Breast epithelium (tissue), 4 donors: ENCODE data around the gene ADH7. TPM values are rescaled to one million over a fixed set of nuclear protein-coding genes. Genes with fewer than 3 reads are reported as not detected.

Source experiments
- DNase-seq, 2 donors: peaks; one replicate each; pipeline ENCODE4 v3.0.0-alpha.2; 2019; ENCODE audit warnings: low spot score in 2 of 2
- H3K27ac ChIP-seq, 2 donors: fragments of 200-600 bp; sonication (generic) in 1 of 2; one replicate each; pipeline ENCODE4 v1.5.1; 2016 to 2019; ENCODE audit warnings: mild to moderate bottlenecking in 1 of 2
- H3K27me3 ChIP-seq, 2 donors: fragments of 200-600 bp; sonication (generic) in 1 of 2; one replicate each; pipeline versions ENCODE4 v1.5.1 to v1.6.0; 2017 to 2019; ENCODE audit warnings: control low read depth in 1 of 2, mild to moderate bottlenecking in 1 of 2
- H3K36me3 ChIP-seq: fragments of 200-600 bp; one replicate; pipeline ENCODE4 v1.5.1; 2019
- H3K4me1 ChIP-seq, 2 donors: fragments of 200-600 bp; sonication (generic); one replicate each; pipeline ENCODE4 v1.5.1; 2016 to 2019; ENCODE audit warnings: control low read depth in 1 of 2
- H3K4me3 ChIP-seq, 3 donors: fragments of 200-600 bp; sonication (generic); 1 replicate in 2 of 3; 2 replicates in 1 of 3; pipeline ENCODE4 v1.5.1; 2016 to 2019; ENCODE audit warnings: mild to moderate bottlenecking in 3 of 3, moderate library complexity in 2 of 3
- H3K9me3 ChIP-seq, 2 donors: fragments of 200-600 bp; sonication (generic) in 1 of 2; one replicate each; pipeline ENCODE4 v1.5.1; 2016 to 2019; ENCODE audit warnings: control low read depth in 1 of 2
- CTCF ChIP-seq, 3 donors: fragments of 450-650 bp; IDR thresholded peaks; one replicate each; pipeline ENCODE4 v1.5.1; 2016 to 2017; ENCODE audit warnings: antibody characterized with exemption in 3 of 3, mild to moderate bottlenecking in 3 of 3, moderate library complexity in 3 of 3
- POLR2A ChIP-seq: fragments of 450-650 bp; IDR thresholded peaks from one replicate; pipeline ENCODE4 v1.6.1; 2016; ENCODE audit warnings: antibody characterized with exemption, mild to moderate bottlenecking, moderate library complexity
- POLR2AphosphoS5 ChIP-seq, 3 donors: sonication (generic); formaldehyde crosslinking; IDR thresholded peaks; one replicate each; pipeline ENCODE4 v1.6.1; 2017; ENCODE audit warnings: antibody characterized with exemption in 3 of 3
- intact Hi-C: fragments of 100-400 bp; cut with DNase I; formaldehyde crosslinking; loops from one replicate; pipeline ENCODE4 v1.15.1; 2023; ENCODE audit warnings: low total_unique reads
- total RNA-seq, 3 donors: library from RNA; depleted of rRNA; stranded (reverse); fragments of >200 nt; gene quantifications; one replicate each; pipeline ENCODE4 v1.1.0, GENCODE V29; 2016

ADH7 gene
- total RNA-seq: not detected

GRCh38 chr4:99435154-99435553, at the start of gene ADH7:
TSS of gene ADH7 (minus strand) at chr4:99435342. CDS start at chr4:99435233, 109 bp downstream.
- Histone ChIP-seq H3K27me3 (no peaks in the 10 kb centered on the region), H3K9me3 (no peaks in the 10 kb centered on the region), H3K27ac (no peak within 1 kb of the TSS), H3K4me3 (no peak within 1 kb of the TSS), H3K4me1 (no peaks in the 10 kb centered on the region), H3K36me3 (no peaks in the 10 kb centered on the region)
- TF ChIP-seq POLR2A (no peak), POLR2AphosphoS5 (IDR thresholded peaks at IDR 0.05) (no peak), CTCF (IDR thresholded peaks at IDR 0.05) (no peak)
- intact Hi-C loops: no loop called here
- DNase-seq: no peak

GRCh38 chr4:99483636-99484035, 48.5 kb upstream of the ADH7 start:
- Histone ChIP-seq H3K27ac (no peak overlapping the region), H3K36me3 (no peaks in the 10 kb centered on the region), H3K4me1 (no peaks in the 10 kb centered on the region), H3K9me3 (peaks cover 14 to 36% of the 10 kb centered on the region in 2 donors), H3K27me3 (no peaks in the 10 kb centered on the region), H3K4me3 (no peak overlapping the region)
- DNase-seq: no peak
- TF ChIP-seq POLR2AphosphoS5 (IDR thresholded peaks at IDR 0.05) (no peak), POLR2A (no peak), CTCF (IDR thresholded peaks at IDR 0.05) (no peak)
- intact Hi-C loops: no loop called here

GRCh38 chr4:99473131-99473530, 38.0 kb upstream of the ADH7 start:
- Histone ChIP-seq H3K27me3 (no peaks in the 10 kb centered on the region), H3K4me1 (no peaks in the 10 kb centered on the region), H3K4me3 (no peak overlapping the region), H3K27ac (no peak overlapping the region), H3K36me3 (no peaks in the 10 kb centered on the region), H3K9me3 (no peaks in the 10 kb centered on the region)
- TF ChIP-seq CTCF (IDR thresholded peaks at IDR 0.05): no peak
- TF ChIP-seq POLR2A: no peak
- TF ChIP-seq POLR2AphosphoS5 (IDR thresholded peaks at IDR 0.05): no peak
- intact Hi-C loops: no loop called here
- no peak for DNase-seq

GRCh38 chr4:99471896-99472295, 36.8 kb upstream of the ADH7 start:
- H3K9me3 ChIP-seq: no peaks in the 10 kb centered on the region
- H3K4me3 ChIP-seq: no peak overlapping the region
- no peak overlapping the region for H3K27ac ChIP-seq
- no peaks in the 10 kb centered on the region for H3K27me3 ChIP-seq
- no peak for TF ChIP-seq POLR2AphosphoS5 (IDR thresholded peaks at IDR 0.05)
- no peak for TF ChIP-seq CTCF (IDR thresholded peaks at IDR 0.05)
- no peak for TF ChIP-seq POLR2A
- H3K4me1 ChIP-seq: no peaks in the 10 kb centered on the region
- no peak for DNase-seq
- H3K36me3 ChIP-seq: no peaks in the 10 kb centered on the region
- intact Hi-C loops: no loop called here

- H3K9me3 ChIP-seq: no peaks in the 10 kb centered on the region
- no peak for TF ChIP-seq CTCF (IDR thresholded peaks at IDR 0.05)
Measured at GRCh38 chr4:99471349-99471748, 36.2 kb upstream of the ADH7 start.

More at GRCh38 chr4:99471349-99471748, 36.2 kb upstream of the ADH7 start:
- no peak overlapping the region for H3K27ac ChIP-seq
- no peak for DNase-seq
- H3K27me3 ChIP-seq: no peaks in the 10 kb centered on the region
- H3K36me3 ChIP-seq: no peaks in the 10 kb centered on the region
- H3K4me3 ChIP-seq: no peak overlapping the region
- H3K4me1 ChIP-seq: no peaks in the 10 kb centered on the region
- intact Hi-C loops: no loop called here
